Calu3 (cell line): Measurements from ENCODE around the gene ADAMTS17. TPM values are rescaled to one million over a fixed set of nuclear protein-coding genes. Genes with fewer than 3 reads are reported as not detected.

Experiments used
- BruUV-seq: library from RNA; stranded (reverse); fragments of 400-500 nt; replicated peaks from 2 replicates; lab custom pipeline; 2021; lab: Mats Ljungman, UMichigan
- CTCF ChIA-PET: fragments of 300-600 bp; sonication (Branson Sonifier 250); formaldehyde crosslinking; loops from one replicate; lab custom pipeline; 2022; ENCODE audit warnings: antibody characterized with exemption; lab: Charles Lee
- DNase-seq: peaks from one replicate; pipeline ENCODE4 v3.0.0; 2022
- H3K27ac Mint-ChIP-seq: one replicate; pipeline ENCODE4 v1.8.0; 2022; ENCODE audit warnings: mixed read lengths; ENCODE audit not compliant: unreplicated experiment
- H3K27me3 Mint-ChIP-seq: one replicate; pipeline ENCODE4 v1.8.0; 2022; ENCODE audit warnings: mixed read lengths; ENCODE audit not compliant: unreplicated experiment
- H3K36me3 Mint-ChIP-seq: one replicate; pipeline ENCODE4 v1.8.0; 2022; ENCODE audit warnings: mild to moderate bottlenecking, moderate library complexity, mixed read lengths; ENCODE audit not compliant: insufficient read depth, unreplicated experiment
- H3K4me1 Mint-ChIP-seq: one replicate; pipeline ENCODE4 v1.8.0; 2022; ENCODE audit warnings: mild to moderate bottlenecking, low read depth, mixed read lengths; ENCODE audit not compliant: unreplicated experiment
- H3K4me3 Mint-ChIP-seq: one replicate; pipeline ENCODE4 v1.8.0; 2022; ENCODE audit warnings: mild to moderate bottlenecking, low read depth, moderate library complexity, mixed read lengths; ENCODE audit not compliant: unreplicated experiment
- H3K9me3 Mint-ChIP-seq: one replicate; pipeline ENCODE4 v1.8.0; 2022; ENCODE audit warnings: low read depth, mixed read lengths; ENCODE audit not compliant: unreplicated experiment
- intact Hi-C: fragments of 100-400 bp; cut with micrococcal nuclease; formaldehyde crosslinking; loops from one replicate; pipeline ENCODE4 v1.10.0; 2022; ENCODE audit not compliant: unreplicated experiment
- total RNA-seq: library from RNA; stranded (reverse); gene quantifications from 2 replicates; pipeline ENCODE4 v1.2.3, GENCODE V29; 2022
- TF ChIP-seq, protein P1 (sequence below): fragments of 200-600 bp; IDR thresholded peaks from one replicate; pipeline ENCODE4 v1.8.0; 2022; ENCODE audit warnings: antibody characterized with exemption; ENCODE audit not compliant: unreplicated experiment

ADAMTS17 gene
- total RNA-seq, 1 experiment from 2014 or later: 3.5 TPM

DNA sequence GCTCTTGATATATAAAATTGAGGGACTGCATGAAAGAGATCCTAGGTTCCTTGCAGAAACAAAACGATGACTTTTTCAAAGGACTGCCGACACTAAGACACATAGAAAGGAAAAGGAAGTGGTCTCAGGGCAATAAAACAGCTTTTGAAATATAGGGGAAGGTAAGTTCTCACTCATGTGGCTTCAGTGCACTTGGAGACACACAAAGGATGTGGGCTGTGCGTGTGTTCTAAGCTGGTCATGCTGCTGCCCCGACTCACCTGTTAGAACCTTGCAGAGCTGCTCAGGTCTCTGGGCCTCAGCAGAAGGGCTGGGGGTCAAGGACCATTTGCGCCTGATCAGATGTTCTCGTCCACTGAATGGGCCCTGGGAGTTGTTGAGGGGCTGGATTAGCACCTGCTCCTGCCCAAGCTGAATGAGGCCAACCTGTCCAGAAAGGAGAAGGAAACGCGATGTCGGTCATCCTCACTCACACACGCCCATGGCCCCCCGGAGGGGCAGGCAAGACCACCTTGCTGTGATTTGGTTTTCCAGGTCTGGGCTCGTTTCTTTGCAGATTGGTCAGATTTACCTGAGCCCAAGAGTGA, 11.1 kb downstream of the ADAMTS17 start:
- Mint-ChIP-seq H3K4me1 (no peaks in the 10 kb centered on the region), H3K36me3 (no peaks in the 10 kb centered on the region), H3K27ac (no peak overlapping the region), H3K27me3 (no peaks in the 10 kb centered on the region), H3K4me3 (no peak overlapping the region), H3K9me3 (no peaks in the 10 kb centered on the region)
- BruUV-seq: no TSS peak
- TF ChIP-seq, protein P1, sequence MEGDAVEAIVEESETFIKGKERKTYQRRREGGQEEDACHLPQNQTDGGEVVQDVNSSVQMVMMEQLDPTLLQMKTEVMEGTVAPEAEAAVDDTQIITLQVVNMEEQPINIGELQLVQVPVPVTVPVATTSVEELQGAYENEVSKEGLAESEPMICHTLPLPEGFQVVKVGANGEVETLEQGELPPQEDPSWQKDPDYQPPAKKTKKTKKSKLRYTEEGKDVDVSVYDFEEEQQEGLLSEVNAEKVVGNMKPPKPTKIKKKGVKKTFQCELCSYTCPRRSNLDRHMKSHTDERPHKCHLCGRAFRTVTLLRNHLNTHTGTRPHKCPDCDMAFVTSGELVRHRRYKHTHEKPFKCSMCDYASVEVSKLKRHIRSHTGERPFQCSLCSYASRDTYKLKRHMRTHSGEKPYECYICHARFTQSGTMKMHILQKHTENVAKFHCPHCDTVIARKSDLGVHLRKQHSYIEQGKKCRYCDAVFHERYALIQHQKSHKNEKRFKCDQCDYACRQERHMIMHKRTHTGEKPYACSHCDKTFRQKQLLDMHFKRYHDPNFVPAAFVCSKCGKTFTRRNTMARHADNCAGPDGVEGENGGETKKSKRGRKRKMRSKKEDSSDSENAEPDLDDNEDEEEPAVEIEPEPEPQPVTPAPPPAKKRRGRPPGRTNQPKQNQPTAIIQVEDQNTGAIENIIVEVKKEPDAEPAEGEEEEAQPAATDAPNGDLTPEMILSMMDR: no peak
- CTCF ChIA-PET: no interaction called here
- no peak for DNase-seq
- intact Hi-C loops: no loop called here

DNA sequence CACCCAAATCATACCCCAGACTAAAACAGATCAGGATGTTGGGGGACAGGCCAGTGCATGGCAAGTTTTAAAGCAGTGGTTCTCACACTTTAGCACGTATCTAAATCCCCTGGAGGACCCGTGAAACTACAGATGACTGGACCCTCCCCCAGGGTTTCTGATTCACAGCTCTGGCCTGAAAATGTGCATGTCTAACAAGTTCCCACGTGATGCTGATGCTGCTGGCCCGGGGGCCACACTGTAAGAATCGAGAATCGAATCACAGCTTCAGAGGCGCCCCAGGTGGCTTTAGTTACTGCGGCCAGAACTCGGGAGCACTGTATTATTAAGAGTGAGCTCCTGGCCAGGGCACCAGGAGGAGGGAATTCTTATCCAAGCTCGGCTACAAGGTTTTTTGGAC, 11.6 kb downstream of the ADAMTS17 start:
- intact Hi-C loops: no loop called here
- Mint-ChIP-seq H3K27me3 (no peaks in the 10 kb centered on the region), H3K36me3 (no peaks in the 10 kb centered on the region), H3K4me1 (no peaks in the 10 kb centered on the region), H3K4me3 (no peak overlapping the region), H3K9me3 (peaks cover 3% of the 10 kb centered on the region), H3K27ac (no peak overlapping the region)
- TF ChIP-seq, protein P1: no peak
- DNase-seq: no peak
- CTCF ChIA-PET: no interaction called here
- BruUV-seq: no TSS peak

DNA sequence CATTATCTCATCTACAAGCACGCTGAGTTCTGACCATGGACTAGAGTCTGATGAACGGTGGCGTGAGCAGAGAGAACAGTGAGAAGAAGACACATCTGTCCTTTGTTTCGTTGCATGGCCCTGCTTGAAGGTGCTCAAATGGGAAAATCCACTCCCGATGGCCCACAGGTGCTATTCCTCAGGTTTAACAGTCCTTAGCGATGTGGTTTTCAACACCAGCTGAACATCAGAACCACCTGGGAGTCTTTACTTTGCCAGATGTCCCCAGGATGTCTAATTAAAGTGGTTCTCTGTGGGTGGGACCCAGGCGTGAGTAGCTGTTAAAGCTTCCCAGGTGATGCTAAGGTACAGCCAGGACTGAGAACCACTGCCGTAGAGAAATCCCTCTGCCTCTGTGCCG, 13.0 kb downstream of the ADAMTS17 start:
- no peaks in the 10 kb centered on the region for H3K4me1 Mint-ChIP-seq
- H3K27me3 Mint-ChIP-seq: no peaks in the 10 kb centered on the region
- TF ChIP-seq, protein P1: no peak
- CTCF ChIA-PET: no interaction called here
- BruUV-seq: no TSS peak
- no peak for DNase-seq
- intact Hi-C loops: no loop called here
- no peak overlapping the region for H3K4me3 Mint-ChIP-seq
- H3K9me3 Mint-ChIP-seq: peaks cover 3% of the 10 kb centered on the region
- H3K27ac Mint-ChIP-seq: no peak overlapping the region
- no peaks in the 10 kb centered on the region for H3K36me3 Mint-ChIP-seq

DNA sequence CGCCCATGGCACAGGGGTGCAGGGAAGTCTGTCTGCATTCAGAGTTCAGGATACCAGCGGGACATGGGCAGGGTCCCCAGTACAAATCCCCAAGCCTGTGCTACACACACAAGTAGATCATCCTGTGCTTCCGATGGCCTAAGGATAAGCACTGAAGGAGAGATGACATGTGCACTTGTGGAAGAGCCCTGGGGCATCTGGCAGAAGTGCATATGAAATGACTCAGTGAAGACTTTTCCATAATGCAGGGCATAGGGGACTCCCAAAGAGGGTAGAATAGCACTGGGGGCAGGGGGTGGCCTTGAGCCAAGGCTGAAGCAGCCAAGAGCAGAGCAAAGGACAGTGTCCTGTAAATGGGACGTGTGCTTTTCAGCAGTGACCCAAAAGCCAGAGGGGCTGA, 22.9 kb downstream of the ADAMTS17 start:
- Mint-ChIP-seq H3K36me3 (no peaks in the 10 kb centered on the region), H3K27me3 (no peaks in the 10 kb centered on the region)
- CTCF ChIA-PET: no interaction called here

More for the DNA sequence above, 22.9 kb downstream of the ADAMTS17 start:
- peaks cover 13% of the 10 kb centered on the region for H3K9me3 Mint-ChIP-seq
- DNase-seq: no peak
- H3K27ac Mint-ChIP-seq: no peak overlapping the region
- no peaks in the 10 kb centered on the region for H3K4me1 Mint-ChIP-seq
- no TSS peak for BruUV-seq
- H3K4me3 Mint-ChIP-seq: no peak overlapping the region
- TF ChIP-seq, protein P1: no peak
- intact Hi-C loops: no loop called here
